ENCODE results near the gene FNDC10.

Gene FNDC10

DNA sequence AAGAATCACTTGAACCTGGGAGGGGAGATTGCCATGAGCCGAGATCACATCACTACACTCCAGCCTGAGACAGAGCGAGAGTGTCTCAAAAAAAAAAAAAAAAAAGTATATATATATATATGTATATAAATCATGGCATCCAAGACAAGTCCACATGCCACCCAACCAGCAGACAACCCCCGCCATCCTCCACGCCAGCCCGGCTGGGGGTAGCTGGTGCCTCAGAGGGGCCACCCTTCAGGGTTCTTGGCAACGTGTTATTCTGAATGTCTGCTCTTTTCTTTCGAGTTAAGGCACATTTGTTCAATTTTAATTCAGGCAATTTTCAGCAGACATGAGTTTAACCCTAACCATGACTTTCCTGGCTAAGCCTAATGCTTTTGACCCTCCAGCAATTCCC lies 49.8 kb downstream of the FNDC10 start:
- no peak for DNase-seq

DNA sequence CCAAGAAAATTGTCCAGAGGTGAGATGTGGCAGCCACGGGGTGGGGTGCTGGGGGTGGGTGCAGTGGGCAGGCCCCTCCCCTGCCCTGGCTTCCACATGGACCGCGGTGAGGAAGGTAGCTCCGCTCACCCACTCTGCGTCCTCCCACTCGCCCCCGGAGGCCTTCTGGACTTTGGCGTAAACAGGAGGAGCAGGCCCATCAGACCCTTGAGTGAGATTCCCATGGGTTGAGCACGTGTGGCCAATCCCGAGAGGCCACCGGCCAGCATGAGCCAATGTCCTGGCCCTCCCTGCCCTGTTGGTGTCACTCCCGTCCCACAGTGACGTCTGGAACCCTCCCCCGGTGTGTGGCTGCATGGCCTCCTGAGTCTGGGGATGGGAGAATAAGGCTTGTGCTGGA lies 51.3 kb downstream of the FNDC10 start:
- DNase-seq = no peak
